AML-193 (cell line): ENCODE measurements around the gene C17orf50.
"Not testable (repeated sequence)": the region's sequence is repeated elsewhere in the genome, so short reads cannot be mapped to it uniquely, and the experiment has no call there.

Experiments used
- DNase-seq, 2 experiments: peaks; one replicate each; lab custom pipeline; 2025; lab: John Stamatoyannopoulos, UW

The C17orf50 gene

GRCh38 chr17:35734396-35734795 lies 26.3 kb upstream of the C17orf50 start:
- no peak for DNase-seq

GRCh38 chr17:35735036-35735805 lies 25.5 kb upstream of the C17orf50 start:
- DNase-seq = no peak

DNA sequence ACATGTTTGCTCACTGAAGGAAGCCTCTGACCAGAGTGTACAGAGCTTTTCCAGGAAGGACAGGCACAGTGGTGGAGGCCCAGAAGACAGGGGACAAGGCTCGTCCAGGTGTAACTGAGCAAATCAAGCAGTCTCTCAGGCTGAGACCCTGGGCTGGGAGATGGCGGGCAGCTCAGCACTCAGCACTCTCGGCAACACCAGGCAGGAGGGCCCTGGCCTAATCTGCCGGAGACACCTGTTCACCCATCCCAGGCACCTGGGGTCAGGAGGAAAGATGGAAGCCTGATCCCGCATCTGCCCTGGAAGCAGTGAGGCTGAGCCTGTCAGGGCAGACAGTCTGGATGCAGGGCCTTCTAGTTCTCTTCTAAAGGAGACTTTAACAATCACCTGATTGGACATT lies 24.5 kb upstream of the C17orf50 start:
- no peak for DNase-seq

- DNase-seq = no peak
These were observed 22.1 kb upstream of the C17orf50 start for GRCh38 chr17:35738519-35739133.

DNA sequence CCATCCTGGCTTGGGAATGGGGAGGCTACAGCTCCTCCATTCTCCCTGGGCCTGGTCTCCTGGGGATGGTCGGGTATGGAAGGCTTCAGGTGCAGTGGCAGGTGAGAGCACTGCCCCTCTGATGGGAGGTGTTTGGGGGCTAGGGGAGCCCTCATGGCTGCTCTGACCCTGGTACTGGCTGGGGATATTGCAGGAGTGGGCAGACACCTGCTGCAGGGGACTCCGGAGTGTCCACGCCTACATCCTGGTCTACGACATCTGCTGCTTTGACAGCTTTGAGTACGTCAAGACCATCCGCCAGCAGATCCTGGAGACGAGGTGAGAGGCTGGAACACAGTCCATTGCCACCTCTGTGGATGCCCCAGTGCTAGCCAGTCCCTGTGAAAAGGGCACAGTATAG lies 20.5 kb upstream of the C17orf50 start:
- DNase-seq = no peak

- DNase-seq = no peak
These were observed 19.4 kb upstream of the C17orf50 start for GRCh38 chr17:35740997-35741931.

GRCh38 chr17:35742496-35742895 lies 18.2 kb upstream of the C17orf50 start:
- DNase-seq = no peak

DNA sequence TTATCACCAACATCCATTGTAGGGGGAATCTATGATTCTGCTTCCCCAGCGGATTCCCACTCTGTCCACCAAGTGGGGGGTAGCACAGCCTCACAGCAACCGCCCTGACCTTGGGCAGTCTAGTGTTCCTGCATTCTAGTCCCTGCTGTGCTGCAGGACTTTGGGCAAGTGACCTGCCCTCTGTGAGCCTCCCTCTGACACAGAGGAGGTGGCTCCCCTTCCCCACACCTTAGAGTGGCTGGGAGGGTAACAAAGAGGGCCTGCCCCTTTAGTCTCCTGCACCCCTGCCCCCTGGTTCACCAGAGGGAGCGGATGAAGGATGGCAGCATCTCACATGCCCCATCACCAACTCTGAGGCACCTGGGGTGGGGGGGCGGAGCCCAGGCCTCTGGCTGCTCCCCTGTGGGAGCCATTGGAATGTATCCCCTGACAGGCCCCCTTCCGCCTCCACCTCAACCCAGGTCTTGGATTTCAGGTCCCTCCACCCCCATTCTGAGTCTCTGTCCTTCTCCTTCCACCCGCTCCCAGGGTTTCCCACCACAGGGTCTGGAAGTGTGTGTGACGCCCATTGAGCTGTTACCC lies 17.7 kb upstream of the C17orf50 start:
- DNase-seq = no peak

DNA sequence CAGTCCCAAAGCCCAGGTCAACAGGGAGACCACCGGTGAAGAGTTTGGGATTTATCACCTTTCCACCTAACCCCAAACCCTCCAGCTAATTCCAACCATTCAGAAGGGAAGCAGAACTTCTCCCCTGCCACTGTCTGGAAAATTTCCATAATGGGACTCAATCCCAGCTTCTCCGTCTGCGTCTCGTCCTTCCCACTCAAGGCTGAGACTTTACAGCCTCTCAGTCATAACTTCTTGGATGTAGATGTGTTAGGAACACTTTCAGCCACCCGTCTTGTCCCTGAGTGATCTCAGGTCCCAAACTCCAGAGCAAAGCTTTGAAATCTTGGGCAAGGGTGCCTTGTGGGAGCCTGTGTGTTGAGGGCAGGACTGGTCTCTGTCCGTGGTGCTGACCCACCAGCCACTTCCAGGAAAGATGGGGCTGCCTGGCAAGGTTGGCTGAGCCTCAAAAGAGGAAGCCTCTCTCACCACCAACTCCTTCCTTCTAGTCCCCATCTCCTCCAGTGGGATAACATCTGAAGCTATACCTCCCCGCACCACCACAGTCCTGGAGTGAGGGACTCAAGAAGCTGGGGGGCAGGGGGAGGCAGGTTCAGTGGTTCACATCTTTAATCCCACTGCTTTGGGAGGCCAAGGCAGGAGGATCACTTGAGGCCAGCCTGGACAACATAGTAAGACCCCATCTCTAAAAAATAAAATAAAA lies 16.9 kb upstream of the C17orf50 start:
- DNase-seq = peak; percentile 66 to 73

- DNase-seq = no peak
These were observed 15.9 kb upstream of the C17orf50 start for GRCh38 chr17:35744830-35745229.

DNA sequence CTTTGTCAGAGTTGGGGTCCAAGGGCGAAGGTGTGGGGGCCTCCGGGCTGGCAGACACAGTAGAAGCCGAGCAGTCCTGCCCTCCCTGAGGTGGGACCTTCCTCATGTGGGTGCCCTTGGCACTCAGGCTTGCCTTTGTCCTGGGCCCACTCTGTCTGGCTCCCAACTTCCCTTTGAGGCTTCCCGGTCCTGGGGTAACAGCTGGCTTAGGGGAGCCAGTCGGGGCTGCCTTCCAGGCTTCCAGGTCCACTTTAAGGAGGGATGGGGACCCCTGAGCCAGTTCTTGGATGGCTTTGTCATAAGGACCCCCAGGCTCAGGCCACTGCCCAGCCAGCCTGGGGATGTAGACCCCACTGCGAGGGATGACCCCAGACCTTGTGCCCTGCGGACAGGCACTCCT lies 15.4 kb upstream of the C17orf50 start:
- no peak for DNase-seq

DNA sequence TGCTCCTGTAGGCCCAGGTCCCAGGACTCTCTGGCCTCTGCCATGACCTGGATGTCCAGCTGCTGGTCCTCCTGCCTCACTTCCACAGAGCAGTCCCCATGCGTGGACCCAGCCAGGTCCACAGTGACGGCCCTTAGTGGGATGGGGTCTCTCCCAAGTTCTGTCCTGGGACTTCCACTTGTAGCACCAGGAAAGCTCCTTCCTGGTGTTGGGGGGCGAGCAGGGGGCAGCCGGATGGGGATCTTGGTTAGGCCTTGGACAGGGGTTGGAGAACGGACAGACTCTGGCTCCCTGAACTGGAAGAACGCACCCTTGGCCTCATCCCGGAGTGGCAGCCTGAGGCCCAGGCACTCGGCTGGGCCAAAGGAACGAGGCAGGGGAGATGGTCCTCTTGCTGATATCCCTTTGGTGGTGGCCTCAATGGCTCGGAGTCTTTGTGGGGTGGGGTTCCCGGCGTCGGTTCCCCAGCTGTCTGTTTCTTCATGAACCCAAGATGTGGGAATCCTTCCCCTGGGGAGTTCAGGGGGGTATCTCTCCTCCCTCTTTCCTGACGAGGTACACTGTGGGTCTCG lies 14.9 kb upstream of the C17orf50 start:
- no peak for DNase-seq

- DNase-seq = peak; percentile 71 to 76
These were observed 13.1 kb upstream of the C17orf50 start for GRCh38 chr17:35747540-35748017.

- no peak for DNase-seq
These were observed 12.3 kb upstream of the C17orf50 start for GRCh38 chr17:35748341-35748841.

DNA sequence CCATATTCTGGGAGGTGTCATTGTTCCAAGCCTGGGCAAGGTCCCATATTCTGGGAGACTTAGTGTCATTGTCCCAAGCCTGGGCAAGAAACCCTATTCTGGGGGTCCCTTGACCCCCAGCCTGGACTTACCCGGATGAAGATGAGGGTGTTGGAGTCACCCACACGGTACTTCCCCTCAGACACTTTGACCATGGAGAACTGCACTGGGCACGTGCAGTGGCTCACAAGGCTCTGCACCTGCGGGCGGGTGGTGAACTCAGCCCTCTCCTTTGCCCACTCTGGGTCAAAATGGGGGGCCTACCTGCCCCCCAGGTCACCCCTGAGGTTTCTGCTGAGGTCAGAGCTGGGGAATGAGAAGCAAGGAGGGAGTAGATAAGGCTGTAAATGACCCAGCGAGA lies 11.7 kb upstream of the C17orf50 start:
- no peak for DNase-seq

- no peak for DNase-seq
These were observed 10.9 kb upstream of the C17orf50 start for GRCh38 chr17:35749560-35750412.

GRCh38 chr17:35750526-35751395 lies 9.9 kb upstream of the C17orf50 start:
- no peak for DNase-seq

DNA sequence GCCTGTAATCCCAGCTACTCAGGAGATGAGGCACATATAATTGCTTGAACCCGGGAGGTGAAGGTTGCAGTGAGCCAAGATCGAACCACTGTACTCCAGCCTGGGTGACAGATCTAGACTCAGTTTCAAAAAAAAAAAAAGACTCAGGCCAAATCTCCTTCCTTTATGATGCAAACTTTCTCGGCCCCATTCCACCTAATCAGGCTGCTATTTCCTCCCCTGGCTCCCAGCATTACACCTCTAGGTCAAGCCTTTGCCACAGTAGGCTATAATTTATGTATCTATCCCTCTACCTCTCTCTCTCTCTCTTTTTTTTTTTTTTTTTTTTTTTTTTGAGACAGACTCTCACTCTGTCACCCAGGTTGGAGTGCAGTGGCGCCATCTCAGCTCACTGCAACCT lies 9.1 kb upstream of the C17orf50 start:
- DNase-seq = not testable (repeated sequence)

DNA sequence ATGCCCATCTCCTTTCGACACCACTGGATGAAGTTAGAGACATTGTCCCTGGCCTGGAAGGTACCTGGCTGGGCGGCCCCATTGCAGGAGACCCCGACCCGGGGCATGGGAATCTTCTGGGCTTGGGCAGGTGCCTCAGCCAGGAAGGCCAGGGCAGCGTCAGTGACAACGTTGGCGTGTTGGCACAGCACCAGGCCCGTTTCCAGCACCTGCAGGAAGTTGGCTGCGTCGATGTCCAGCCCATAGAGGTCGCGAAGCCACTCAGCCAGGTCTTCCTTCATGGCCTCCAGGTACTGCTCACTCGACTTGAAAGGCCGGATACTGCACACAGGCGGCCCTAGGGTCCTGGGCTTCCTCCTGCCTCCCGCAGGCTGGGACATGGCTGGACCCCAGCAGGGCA lies 8.2 kb upstream of the C17orf50 start:
- no peak for DNase-seq
